K562 (cell line): ENCODE results near the gene VWA7. TPM values are rescaled to one million over a fixed set of nuclear protein-coding genes. Genes with fewer than 3 reads are reported as not detected.

Experiments
- ATAC-seq: fragments of 200-7000 bp; cut with Tn5 transposase; 3 replicates; pipeline ENCODE4 v1.9.1; 2020; ENCODE audit warnings: moderate library complexity
- BruUV-seq: library from RNA; stranded (reverse); fragments of 400-500 nt; replicated peaks from 2 replicates; lab custom pipeline; 2021; lab: Mats Ljungman, UMichigan
- CTCF ChIA-PET: fragments of 300-600 bp; formaldehyde crosslinking; extraction: SDS; loops from one replicate; lab custom pipeline; 2021; ENCODE audit warnings: low intra/inter-chr PET ratio; lab: Yijun Ruan, JAX
- POLR2A ChIA-PET: fragments of 300-600, 350-650 bp; sonication (Branson Sonifier 250); formaldehyde crosslinking; extraction: SDS; loops from one replicate; lab custom pipeline; 2021; ENCODE audit warnings: antibody characterized with exemption, inconsistent platforms; lab: Yijun Ruan, JAX
- DNase-seq, 4 experiments: peaks; one replicate each; pipeline versions ENCODE4 v3.0.0 to v3.0.0-alpha.2; 2011 to 2018; ENCODE audit warnings: low spot score in 3 of 4, mixed read lengths in 3 of 4; ENCODE audit errors: extremely low read depth in 1 of 4
- FAIRE-seq: peaks from 2 replicates; lab custom pipeline; 2011; peaks lifted over from hg19 to GRCh38; lab: Jason Lieb, UNC
- H2AFZ ChIP-seq: 2 replicates; pipeline ENCODE4 v1.6.0; 2011; ENCODE audit warnings: low read depth, low read length, control low read depth, inconsistent platforms
- H3K27ac ChIP-seq: fragments of 200-600 bp; 3 replicates; pipeline ENCODE4 v1.8.0; 2011; ENCODE audit warnings: low read depth, mild to moderate bottlenecking, control low read depth, inconsistent platforms, low read length, moderate library complexity, mixed read lengths; ENCODE audit errors: extremely low read depth
- H3K27me3 ChIP-seq, 2 experiments: fragments of 300-600 bp in 1 of 2; 2 replicates in 1 of 2; 3 replicates in 1 of 2; pipeline versions ENCODE4 v1.6.0 to v1.8.0; 2011; ENCODE audit warnings: inconsistent platforms in 2 of 2, low read length in 2 of 2, mild to moderate bottlenecking in 1 of 2, mixed read lengths in 1 of 2, moderate library complexity in 1 of 2; ENCODE audit not compliant: control insufficient read depth in 2 of 2, insufficient read depth in 2 of 2
- H3K36me3 ChIP-seq: fragments of 300-600 bp; 3 replicates; pipeline ENCODE4 v1.8.0; 2011; ENCODE audit warnings: mild to moderate bottlenecking, low read length, inconsistent platforms; ENCODE audit not compliant: control insufficient read depth, insufficient read depth
- H3K4me1 ChIP-seq, 2 experiments: fragments of 200-600 bp in 1 of 2; replicated peaks in 1 of 2; 2 replicates in 1 of 2; 3 replicates in 1 of 2; pipeline versions ENCODE4 v1.5.1 to v1.8.0; 2011; ENCODE audit warnings: inconsistent platforms in 2 of 2, low read length in 2 of 2, mild to moderate bottlenecking in 1 of 2, mixed read lengths in 1 of 2, moderate library complexity in 1 of 2; ENCODE audit not compliant: control insufficient read depth in 2 of 2, insufficient read depth in 2 of 2
- H3K4me2 ChIP-seq: 2 replicates; pipeline ENCODE4 v1.6.1; 2011; ENCODE audit warnings: low read length, control low read depth, inconsistent platforms, mixed read lengths; ENCODE audit not compliant: insufficient read depth
- H3K4me3 ChIP-seq: fragments of 200-600 bp; sonication (generic), shearing (Covaris generic); 2 replicates; pipeline ENCODE4 v1.5.1; 2016; ENCODE audit warnings: control low read depth, inconsistent platforms
- H3K79me2 ChIP-seq: fragments of 200-600 bp; 3 replicates; pipeline ENCODE4 v1.8.0; 2011; ENCODE audit warnings: low read length, inconsistent platforms; ENCODE audit not compliant: control insufficient read depth, insufficient read depth
- H3K9ac ChIP-seq, 2 experiments: 2 replicates each; pipeline versions ENCODE4 v1.6.0 to v1.6.1; 2011; ENCODE audit warnings: low read depth in 2 of 2, low read length in 2 of 2, control low read depth in 1 of 2, inconsistent platforms in 1 of 2, mild to moderate bottlenecking in 1 of 2, mixed read lengths in 1 of 2; ENCODE audit not compliant: insufficient read depth in 1 of 2
- H3K9me1 ChIP-seq: one replicate; pipeline ENCODE4 v1.6.0; 2011; ENCODE audit warnings: inconsistent platforms, mild to moderate bottlenecking, low read length, moderate library complexity; ENCODE audit not compliant: control insufficient read depth, insufficient read depth
- H3K9me3 ChIP-seq: replicated peaks from 2 replicates; pipeline ENCODE4 v1.5.1; 2011; ENCODE audit warnings: low read depth, low read length, inconsistent platforms; ENCODE audit not compliant: control insufficient read depth, insufficient read depth
- H4K20me1 ChIP-seq: replicated peaks from 2 replicates; pipeline ENCODE4 v1.6.1; 2011; ENCODE audit warnings: low read length, inconsistent platforms, mixed read lengths; ENCODE audit not compliant: control insufficient read depth, insufficient read depth
- ARID2 ChIP-seq: fragments of 450-650 bp; IDR thresholded peaks from 2 replicates; pipeline ENCODE4 v1.6.1; 2017; ENCODE audit warnings: antibody characterized with exemption, mild to moderate bottlenecking
- ARID3B ChIP-seq: fragments of 250-450 bp; sonication (Bioruptor Pico); IDR thresholded peaks from 2 replicates; pipeline ENCODE4 v1.4.0; 2020; ENCODE audit warnings: borderline replicate concordance
- CREBBP ChIP-seq: IDR thresholded peaks from one replicate; pipeline ENCODE4 v1.6.1; 2012; ENCODE audit warnings: low read depth, mild to moderate bottlenecking, control low read depth, inconsistent platforms, low read length
- ELF4 ChIP-seq: fragments of 450-650 bp; formaldehyde crosslinking; IDR thresholded peaks from 2 replicates; pipeline ENCODE4 v1.4.0; 2022; ENCODE audit warnings: missing genetic modification characterization
- ESRRB ChIP-seq: fragments of 250-450 bp; sonication (Bioruptor Pico); IDR thresholded peaks from 2 replicates; pipeline ENCODE4 v1.5.0; 2020; ENCODE audit warnings: mild to moderate bottlenecking, moderate library complexity, borderline replicate concordance
- MAFK ChIP-seq: IDR thresholded peaks from 2 replicates; pipeline ENCODE4 v1.6.1; 2011; ENCODE audit warnings: low read length, improper control_type of control experiment
- MTA1 ChIP-seq: fragments of 450-650 bp; IDR thresholded peaks from 2 replicates; pipeline ENCODE4 v1.6.1; 2017; ENCODE audit warnings: borderline replicate concordance
- POLR3G ChIP-seq: IDR thresholded peaks from 2 replicates; pipeline ENCODE4 v1.6.1; 2011; ENCODE audit not compliant: insufficient read length, insufficient replicate concordance; ENCODE audit errors: extremely low read depth
- RBM34 ChIP-seq: fragments of 200-400 bp; formaldehyde crosslinking; IDR thresholded peaks from 2 replicates; pipeline ENCODE4 v1.6.1; 2018; ENCODE audit warnings: low read length, borderline replicate concordance; ENCODE audit not compliant: insufficient read depth
- SMARCA4 ChIP-seq: fragments of 450-650 bp; IDR thresholded peaks from 2 replicates; pipeline ENCODE4 v1.6.1; 2016
- ZBED1 ChIP-seq: IDR thresholded peaks from 2 replicates; pipeline ENCODE4 v1.6.1; 2014
- ZNF232 ChIP-seq: sonication (generic); formaldehyde crosslinking; IDR thresholded peaks from 2 replicates; pipeline ENCODE4 v1.8.0; 2022; ENCODE audit warnings: mild to moderate bottlenecking, missing genetic modification reagents
- ZNF280A ChIP-seq: fragments of 450-650 bp; IDR thresholded peaks from 2 replicates; pipeline ENCODE4 v1.6.1; 2018; ENCODE audit warnings: mild to moderate bottlenecking, low read depth; ENCODE audit not compliant: partially characterized antibody
- ZNF583 ChIP-seq: fragments of 250-450 bp; sonication (Bioruptor Pico); IDR thresholded peaks from 2 replicates; pipeline ENCODE4 v1.4.0; 2020
- ZNF586 ChIP-seq: fragments of 450-650 bp; formaldehyde crosslinking; conservative IDR thresholded peaks from 2 replicates; pipeline ENCODE4 v1.4.0; 2020; ENCODE audit warnings: mild to moderate bottlenecking, moderate library complexity
- WGBS: fragments of 100-300 bp; shearing (Covaris generic); methylation state at CpG from one replicate; pipeline ENCODE4 v1.1.6; 2016; ENCODE audit warnings: low coverage, mixed read lengths; ENCODE audit not compliant: insufficient coverage; ENCODE audit errors: missing lambda C conversion rate; 5-methylcytosine and 5-hydroxymethylcytosine counted together
- in situ Hi-C: fragments of 300-500 bp; cut with MboI; formaldehyde crosslinking; loops from 4 replicates; pipeline ENCODE4 v1.15.0; 2018; ENCODE audit warnings: inconsistent platforms, mixed read lengths
- intact Hi-C: fragments of 100-400 bp; cut with micrococcal nuclease; formaldehyde crosslinking; loops from 2 replicates; pipeline ENCODE4 v1.14.2; 2022
- polyA plus RNA-seq, 8 experiments: library from polyadenylated mRNA; depleted of rRNA in 4 of 8; stranded (reverse) in 5 of 8; unstranded in 3 of 8; fragments of >200 nt; fragmentation: Nextera tagmentation in 2 of 8; fragmentation: Illumina TruSeq in 1 of 8; extraction: Ambion mirVana in 2 of 8; extraction: Trizol in 1 of 8; gene quantifications; 2 replicates each; pipeline versions ENCODE4 v1.2.1 to v1.2.3, GENCODE V29; 2011 to 2014; ENCODE audit warnings: inconsistent platforms in 1 of 8, missing spikeins in 1 of 8
- total RNA-seq, 7 experiments: library from RNA; depleted of rRNA in 6 of 7; stranded (reverse); fragments of >200 nt in 6 of 7; fragmentation: Illumina TruSeq in 2 of 7; extraction: Trizol in 2 of 7; gene quantifications; 2 replicates each; pipeline versions ENCODE4 v1.2.1 to v1.2.3, GENCODE V29; 2011 to 2021; ENCODE audit warnings: low replicate concordance in 1 of 7

VWA7 gene
- total and polyA plus RNA-seq, 9 of the 15 experiments (the other 6 are each of a cell fraction or from before 2014, with no cell fraction given), result 0.18 to 2.9 (median 0.95) TPM

- H3K27ac ChIP-seq, result no peak overlapping the region
- no TSS peak for BruUV-seq
- no peaks in the 10 kb centered on the region for H3K9me1 ChIP-seq
- in situ Hi-C loops (no loop called here), intact Hi-C loops (no loop called here)
- no peak overlapping the region for H3K4me3 ChIP-seq
- ATAC-seq, result no peak
- TF ChIP-seq ELF4 (CRISPR knock-in tag), result no peak
- no peaks in the 10 kb centered on the region for H3K27me3 ChIP-seq
- no peak overlapping the region for H2AFZ ChIP-seq
- no peak for DNase-seq
- no peaks in the 10 kb centered on the region for H3K9me3 ChIP-seq
- WGBS, result 96% methylated on average over 12 of the region's 12 CpGs
- H3K4me1 ChIP-seq, result peaks cover 4 to 19% of the 10 kb centered on the region in 2 experiments; a peak in 2 of 5 replicates
- peaks cover 39% of the 10 kb centered on the region for H3K79me2 ChIP-seq
- H4K20me1 ChIP-seq, result no peaks in the 10 kb centered on the region
- H3K36me3 ChIP-seq, result peaks cover 67% of the 10 kb centered on the region
- no peak for FAIRE-seq
- no peak overlapping the region for H3K9ac ChIP-seq
- POLR2A ChIA-PET, result interaction anchor here (1.4 to 2.7 kb wide), 3 partner anchors 14 to 39 kb away, joined by 3 to 22 read pairs (median 6); partner anchors contain the start of genes HSPA1A and HSPA1L
- CTCF ChIA-PET, result interaction anchor here (0.6 kb wide), 1 partner anchor 66 kb away, joined by 3 read pairs; no protein-coding TSS in a partner anchor
- no peak overlapping the region for H3K4me2 ChIP-seq
These were observed 22.7 kb upstream of the VWA7 start for GRCh38 chr6:31799781-31800180.

- intact Hi-C loops (no loop called here), in situ Hi-C loops (no loop called here)
- H4K20me1 ChIP-seq, result no peaks in the 10 kb centered on the region
- no peaks in the 10 kb centered on the region for H3K27me3 ChIP-seq
- no TSS peak for BruUV-seq
- peaks cover 14 to 33% of the 10 kb centered on the region in 2 experiments; a peak in 4 of 5 replicates for H3K4me1 ChIP-seq
- H2AFZ ChIP-seq, result no peak overlapping the region
- ChIA-PET POLR2A (interaction anchor here (0.6 to 4.3 kb wide), 9 partner anchors 9 to 238 kb away, joined by 3 to 58 read pairs (median 5); partner anchors contain the start of genes HSPA1A, HSPA1B, HSPA1L and LSM2), CTCF (no interaction called here)
- H3K9ac ChIP-seq, result no peak overlapping the region
- no peak for ATAC-seq
- FAIRE-seq, result no peak
- peak in 1 of 4 experiments; percentile 10 for DNase-seq
- H3K4me2 ChIP-seq, result no peak overlapping the region
- no peaks in the 10 kb centered on the region for H3K9me1 ChIP-seq
- H3K27ac ChIP-seq, result no peak overlapping the region
- 74% methylated on average over 5 of the region's 5 CpGs for WGBS
- H3K79me2 ChIP-seq, result peaks cover 40% of the 10 kb centered on the region
- H3K9me3 ChIP-seq, result no peaks in the 10 kb centered on the region
- peaks cover 60% of the 10 kb centered on the region for H3K36me3 ChIP-seq
- no peak overlapping the region for H3K4me3 ChIP-seq
- TF ChIP-seq ZNF232 (CRISPR knock-in tag) (no peak), MTA1 (no peak), ZNF586 (no peak), CREBBP (no peak), RBM34 (no peak), ESRRB (CRISPR knock-in tag) (no peak), ZNF280A (no peak), ZBED1 (no peak), MAFK (no peak), ARID3B (no peak), ARID2 (no peak), SMARCA4 (no peak), POLR3G (no peak), ZNF583 (CRISPR knock-in tag) (no peak)
These were observed 20.5 kb upstream of the VWA7 start for GRCh38 chr6:31797588-31797987.
